ENCODE results near the gene TSTD2.
"Not testable (repeated sequence)": the region's sequence is repeated elsewhere in the genome, so short reads cannot be mapped to it uniquely, and the experiment has no call there.

The TSTD2 gene

GRCh38 chr9:97581590-97581989 is 51.6 kb downstream of the TSTD2 start:
- not testable (repeated sequence) for DNase-seq

- DNase-seq: no peak
Measured at GRCh38 chr9:97579914-97580313, 53.3 kb downstream of the TSTD2 start.

- no peak for DNase-seq
Measured at GRCh38 chr9:97578846-97579245, 54.3 kb downstream of the TSTD2 start.

- no peak for DNase-seq
Measured at GRCh38 chr9:97577051-97577450, 56.1 kb downstream of the TSTD2 start.

- no peak for DNase-seq
Measured at GRCh38 chr9:97575673-97576200, 57.4 kb downstream of the TSTD2 start.

GRCh38 chr9:97574921-97575672 is 58.1 kb downstream of the TSTD2 start:
- peak; percentile 43 for DNase-seq

- not testable (repeated sequence) for DNase-seq
Measured at GRCh38 chr9:97574101-97574571, 59.0 kb downstream of the TSTD2 start.

- DNase-seq: no peak
Measured at GRCh38 chr9:97573482-97574073, 59.6 kb downstream of the TSTD2 start.

GRCh38 chr9:97572892-97573365 is 60.2 kb downstream of the TSTD2 start:
- no peak for DNase-seq

- no peak for DNase-seq
Measured at GRCh38 chr9:97572196-97572891, 60.8 kb downstream of the TSTD2 start.

GRCh38 chr9:97571664-97572063 is 61.5 kb downstream of the TSTD2 start:
- no peak for DNase-seq

- no peak for DNase-seq
Measured at GRCh38 chr9:97570899-97571298, 62.3 kb downstream of the TSTD2 start.

GRCh38 chr9:97568461-97569275 is 64.5 kb downstream of the TSTD2 start:
- no peak for DNase-seq

GRCh38 chr9:97567894-97568202 is 65.3 kb downstream of the TSTD2 start:
- no peak for DNase-seq

GRCh38 chr9:97567182-97567893 is 65.8 kb downstream of the TSTD2 start:
- no peak for DNase-seq

- DNase-seq: no peak
Measured at GRCh38 chr9:97565262-97565661, 67.9 kb downstream of the TSTD2 start.

- DNase-seq: no peak
Measured at GRCh38 chr9:97564291-97565175, 68.6 kb downstream of the TSTD2 start.

- no peak for DNase-seq
Measured at GRCh38 chr9:97563458-97564135, 69.6 kb downstream of the TSTD2 start.

- no peak for DNase-seq
Measured at GRCh38 chr9:97562542-97562941, 70.6 kb downstream of the TSTD2 start.

- DNase-seq: no peak
Measured at GRCh38 chr9:97561501-97561900, 71.7 kb downstream of the TSTD2 start.
